ENCODE measurements around the gene CLK4. TPM values are rescaled to one million over a fixed set of nuclear protein-coding genes. Genes with fewer than 3 reads are reported as not detected.

CLK4 gene
- total and polyA plus RNA-seq, 2 of the 8 experiments (the other 6 are each of a cell fraction or from before 2014, with no cell fraction given): 8.1 to 12.6 TPM

DNA sequence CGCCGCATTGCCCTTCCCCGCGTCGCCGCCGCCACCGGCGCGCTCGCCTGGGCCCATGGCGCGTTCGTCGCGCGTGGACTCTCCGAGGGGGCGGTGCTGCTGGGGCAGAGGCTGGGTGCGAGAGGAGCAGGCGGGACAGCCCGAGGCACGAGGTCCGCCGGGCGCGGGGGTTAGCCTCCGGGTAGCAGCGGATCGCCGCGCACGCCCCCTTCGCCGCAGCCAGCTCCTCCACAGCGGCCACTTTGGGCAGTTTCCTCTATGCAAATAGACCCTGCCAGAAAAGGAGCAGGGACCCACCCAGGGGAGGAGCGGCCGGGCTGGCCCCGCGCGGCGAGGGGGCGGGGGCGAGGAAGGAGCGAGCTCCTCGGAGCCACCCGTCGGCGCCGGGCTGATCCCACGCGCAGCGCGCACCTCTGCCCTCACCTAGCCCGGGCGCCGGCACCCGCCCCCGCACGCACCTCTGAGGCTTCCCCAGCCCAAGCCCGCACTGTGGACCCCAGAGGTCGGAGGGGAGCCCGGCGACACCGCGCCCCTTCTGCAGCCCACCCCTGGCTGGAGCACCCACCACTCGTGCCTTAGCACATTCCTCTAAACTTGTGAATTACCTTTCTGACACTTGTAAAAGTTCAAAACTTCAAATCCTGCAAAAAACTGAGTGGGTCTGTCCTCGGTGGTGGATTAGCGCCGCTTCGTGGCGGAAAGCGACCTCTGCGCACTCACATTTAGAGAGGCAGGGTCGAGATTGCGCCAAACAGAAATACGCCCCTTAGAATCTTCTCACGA, 36.5 kb downstream of the CLK4 start, which contains the start of gene COL23A1 (continued):
- peak; percentile 85; the same call in 1 of the 2 replicates for TF ChIP-seq EGR1 (IDR thresholded peaks at IDR 0.05; ENCODE audit: borderline replicate concordance, low read depth, low read length)

Data from H1 (cell line).